ENCODE data around the gene PLAC8.

DNA sequence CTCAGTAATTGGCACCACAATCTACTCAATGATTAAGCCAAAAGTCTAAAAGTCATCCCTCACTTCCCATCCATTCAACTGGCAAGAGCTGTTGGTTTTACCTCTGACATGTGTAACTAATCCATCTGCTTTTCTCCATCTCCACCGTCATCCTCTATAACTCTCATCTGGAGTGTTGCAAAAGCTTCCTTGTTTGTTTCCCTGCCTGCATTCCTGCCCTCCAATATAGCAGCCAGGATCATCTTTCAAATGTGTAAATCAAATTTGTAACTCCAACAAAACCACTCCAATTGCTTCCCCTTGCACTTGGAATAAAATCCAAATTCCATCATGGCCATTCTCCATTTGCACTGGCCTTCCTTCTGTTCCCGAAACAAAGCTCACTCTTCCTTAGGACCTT lies 4.3 kb upstream of the PLAC8 start:
- TF ChIP-seq, protein P1, sequence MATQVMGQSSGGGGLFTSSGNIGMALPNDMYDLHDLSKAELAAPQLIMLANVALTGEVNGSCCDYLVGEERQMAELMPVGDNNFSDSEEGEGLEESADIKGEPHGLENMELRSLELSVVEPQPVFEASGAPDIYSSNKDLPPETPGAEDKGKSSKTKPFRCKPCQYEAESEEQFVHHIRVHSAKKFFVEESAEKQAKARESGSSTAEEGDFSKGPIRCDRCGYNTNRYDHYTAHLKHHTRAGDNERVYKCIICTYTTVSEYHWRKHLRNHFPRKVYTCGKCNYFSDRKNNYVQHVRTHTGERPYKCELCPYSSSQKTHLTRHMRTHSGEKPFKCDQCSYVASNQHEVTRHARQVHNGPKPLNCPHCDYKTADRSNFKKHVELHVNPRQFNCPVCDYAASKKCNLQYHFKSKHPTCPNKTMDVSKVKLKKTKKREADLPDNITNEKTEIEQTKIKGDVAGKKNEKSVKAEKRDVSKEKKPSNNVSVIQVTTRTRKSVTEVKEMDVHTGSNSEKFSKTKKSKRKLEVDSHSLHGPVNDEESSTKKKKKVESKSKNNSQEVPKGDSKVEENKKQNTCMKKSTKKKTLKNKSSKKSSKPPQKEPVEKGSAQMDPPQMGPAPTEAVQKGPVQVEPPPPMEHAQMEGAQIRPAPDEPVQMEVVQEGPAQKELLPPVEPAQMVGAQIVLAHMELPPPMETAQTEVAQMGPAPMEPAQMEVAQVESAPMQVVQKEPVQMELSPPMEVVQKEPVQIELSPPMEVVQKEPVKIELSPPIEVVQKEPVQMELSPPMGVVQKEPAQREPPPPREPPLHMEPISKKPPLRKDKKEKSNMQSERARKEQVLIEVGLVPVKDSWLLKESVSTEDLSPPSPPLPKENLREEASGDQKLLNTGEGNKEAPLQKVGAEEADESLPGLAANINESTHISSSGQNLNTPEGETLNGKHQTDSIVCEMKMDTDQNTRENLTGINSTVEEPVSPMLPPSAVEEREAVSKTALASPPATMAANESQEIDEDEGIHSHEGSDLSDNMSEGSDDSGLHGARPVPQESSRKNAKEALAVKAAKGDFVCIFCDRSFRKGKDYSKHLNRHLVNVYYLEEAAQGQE (tag by site-specific recombination; IDR thresholded peaks at IDR 0.05), result no peak
- TF ChIP-seq, protein P2, sequence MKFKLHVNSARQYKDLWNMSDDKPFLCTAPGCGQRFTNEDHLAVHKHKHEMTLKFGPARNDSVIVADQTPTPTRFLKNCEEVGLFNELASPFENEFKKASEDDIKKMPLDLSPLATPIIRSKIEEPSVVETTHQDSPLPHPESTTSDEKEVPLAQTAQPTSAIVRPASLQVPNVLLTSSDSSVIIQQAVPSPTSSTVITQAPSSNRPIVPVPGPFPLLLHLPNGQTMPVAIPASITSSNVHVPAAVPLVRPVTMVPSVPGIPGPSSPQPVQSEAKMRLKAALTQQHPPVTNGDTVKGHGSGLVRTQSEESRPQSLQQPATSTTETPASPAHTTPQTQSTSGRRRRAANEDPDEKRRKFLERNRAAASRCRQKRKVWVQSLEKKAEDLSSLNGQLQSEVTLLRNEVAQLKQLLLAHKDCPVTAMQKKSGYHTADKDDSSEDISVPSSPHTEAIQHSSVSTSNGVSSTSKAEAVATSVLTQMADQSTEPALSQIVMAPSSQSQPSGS (tag by site-specific recombination; IDR thresholded peaks at IDR 0.05; ENCODE audit: low read depth), result no peak
- no peak for TF ChIP-seq YY1 (tag by site-specific recombination; IDR thresholded peaks at IDR 0.05)
- TF ChIP-seq, protein P3, sequence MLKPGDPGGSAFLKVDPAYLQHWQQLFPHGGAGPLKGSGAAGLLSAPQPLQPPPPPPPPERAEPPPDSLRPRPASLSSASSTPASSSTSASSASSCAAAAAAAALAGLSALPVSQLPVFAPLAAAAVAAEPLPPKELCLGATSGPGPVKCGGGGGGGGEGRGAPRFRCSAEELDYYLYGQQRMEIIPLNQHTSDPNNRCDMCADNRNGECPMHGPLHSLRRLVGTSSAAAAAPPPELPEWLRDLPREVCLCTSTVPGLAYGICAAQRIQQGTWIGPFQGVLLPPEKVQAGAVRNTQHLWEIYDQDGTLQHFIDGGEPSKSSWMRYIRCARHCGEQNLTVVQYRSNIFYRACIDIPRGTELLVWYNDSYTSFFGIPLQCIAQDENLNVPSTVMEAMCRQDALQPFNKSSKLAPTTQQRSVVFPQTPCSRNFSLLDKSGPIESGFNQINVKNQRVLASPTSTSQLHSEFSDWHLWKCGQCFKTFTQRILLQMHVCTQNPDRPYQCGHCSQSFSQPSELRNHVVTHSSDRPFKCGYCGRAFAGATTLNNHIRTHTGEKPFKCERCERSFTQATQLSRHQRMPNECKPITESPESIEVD (tag by site-specific recombination; IDR thresholded peaks at IDR 0.05), result no peak

All from HEK293 (cell line).